Suppressor macrophage treated with lipopolysaccharide for 4 hours (primary cell): Measurements from ENCODE around the gene UCP2.

Source experiments
- DNase-seq: peaks from one replicate; pipeline ENCODE4 v3.0.0-alpha.2; 2020

UCP2 gene

GRCh38 chr11:73969091-73969490 is 13.6 kb downstream of the UCP2 start:
- DNase-seq, result no peak

DNA sequence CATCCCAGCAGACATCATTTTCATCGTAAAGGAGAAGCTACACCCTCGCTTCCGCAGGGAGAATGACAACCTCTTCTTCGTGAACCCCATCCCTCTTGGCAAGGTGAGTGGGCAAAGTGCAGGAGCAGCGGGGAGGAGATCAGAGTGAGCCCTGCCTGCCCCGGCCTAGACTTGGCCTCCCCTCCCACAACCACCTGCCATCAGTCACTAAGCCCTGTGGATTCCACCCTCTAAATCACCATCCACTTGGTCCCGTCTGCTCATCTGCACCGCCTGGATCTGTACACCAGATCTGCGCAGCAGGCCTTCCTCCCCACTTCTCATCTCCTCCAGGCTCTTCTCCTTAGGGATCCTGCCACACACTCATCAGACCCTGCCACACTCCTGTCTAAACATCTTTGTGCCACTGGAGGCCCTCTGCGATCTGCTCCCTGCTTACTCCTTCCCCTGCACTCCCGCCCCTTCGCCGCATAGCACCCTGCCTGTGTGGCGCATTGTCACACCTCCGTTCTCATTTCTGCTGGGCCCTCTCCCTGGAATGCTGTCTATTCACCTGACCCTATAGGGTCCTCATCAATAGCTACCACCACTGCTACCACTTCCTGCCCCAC is 14.2 kb downstream of the UCP2 start:
- no peak for DNase-seq

- no peak for DNase-seq
These were observed 16.9 kb downstream of the UCP2 start for GRCh38 chr11:73965764-73966121.

GRCh38 chr11:73965076-73965763 is 17.4 kb downstream of the UCP2 start:
- DNase-seq, result no peak

- DNase-seq, result no peak
These were observed 18.8 kb downstream of the UCP2 start for GRCh38 chr11:73963861-73964260.

GRCh38 chr11:73962101-73962705 is 20.4 kb downstream of the UCP2 start:
- no peak for DNase-seq

DNA sequence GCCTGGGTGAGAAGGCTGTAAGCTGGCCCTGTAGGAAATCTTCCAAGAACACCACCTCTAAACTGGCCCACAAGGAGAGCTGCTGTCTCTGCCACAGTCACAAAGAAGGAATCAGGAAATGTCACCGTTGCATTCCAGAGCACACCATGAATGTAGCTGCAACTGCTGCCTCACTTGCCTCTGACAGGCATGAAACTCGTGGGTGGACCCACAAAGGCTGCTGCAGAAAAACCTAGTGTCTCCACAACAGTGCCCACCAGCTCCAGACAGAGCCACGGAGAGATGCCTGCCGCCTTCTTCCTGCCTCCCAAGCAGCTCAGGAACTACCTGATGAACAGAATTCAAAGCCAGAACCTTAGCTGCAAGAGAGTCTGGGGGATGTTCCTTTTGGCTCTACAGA is 21.3 kb downstream of the UCP2 start:
- DNase-seq, result no peak

GRCh38 chr11:73958521-73959141 is 24.0 kb downstream of the UCP2 start:
- DNase-seq, result no peak

GRCh38 chr11:73957654-73958361 is 24.8 kb downstream of the UCP2 start:
- no peak for DNase-seq

- DNase-seq, result no peak
These were observed 25.6 kb downstream of the UCP2 start for GRCh38 chr11:73956876-73957653.

DNA sequence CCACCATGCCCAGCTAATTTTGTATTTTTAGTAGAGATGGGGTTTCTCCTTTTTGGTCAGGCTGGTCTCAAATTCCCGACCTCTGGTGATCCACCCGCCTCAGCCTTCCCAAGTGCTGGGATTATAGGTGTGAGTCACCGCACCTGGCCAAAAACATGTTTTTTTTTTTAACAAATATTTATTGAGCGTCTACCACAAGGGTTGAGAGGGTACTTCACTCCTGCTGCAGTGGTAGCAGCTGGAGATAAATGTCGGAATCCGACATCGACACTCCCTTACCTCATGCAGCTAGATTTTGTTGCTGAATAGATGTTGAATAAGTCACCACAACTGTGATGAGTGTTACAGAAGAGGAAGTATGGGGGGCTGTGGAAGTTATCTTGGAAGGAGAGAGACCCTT is 30.8 kb downstream of the UCP2 start:
- DNase-seq, result no peak

GRCh38 chr11:73950869-73951710 is 31.6 kb downstream of the UCP2 start, which contains the start of gene DNAJB13:
TSS of gene DNAJB13 (plus strand) at chr11:73951026. CDS start at chr11:73951070, 44 bp downstream.
- peak; percentile 34 for DNase-seq

- no peak for DNase-seq
These were observed 32.7 kb downstream of the UCP2 start for GRCh38 chr11:73949912-73950311.

DNA sequence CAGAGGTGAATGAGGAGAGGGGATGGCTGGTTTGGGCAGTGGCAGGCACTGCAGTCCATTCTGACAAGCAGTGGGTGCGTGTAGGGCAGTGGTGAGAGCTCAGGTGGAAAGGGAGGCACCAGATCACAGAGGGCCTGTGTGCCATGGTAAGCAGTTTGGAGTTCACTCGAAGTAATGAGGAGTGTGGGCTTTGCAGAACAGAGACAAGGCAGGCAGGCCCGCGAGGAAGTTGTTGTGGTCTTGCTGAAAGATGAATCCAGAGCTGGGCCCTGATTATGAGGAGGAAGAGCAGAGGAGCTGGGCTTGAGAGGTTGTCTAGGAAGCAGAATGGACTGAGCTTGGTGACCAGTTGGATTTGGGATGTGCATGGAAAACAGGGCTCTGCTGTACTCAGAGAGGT is 33.4 kb downstream of the UCP2 start:
- no peak for DNase-seq

GRCh38 chr11:73946798-73947458 is 35.7 kb downstream of the UCP2 start:
- no peak for DNase-seq

DNA sequence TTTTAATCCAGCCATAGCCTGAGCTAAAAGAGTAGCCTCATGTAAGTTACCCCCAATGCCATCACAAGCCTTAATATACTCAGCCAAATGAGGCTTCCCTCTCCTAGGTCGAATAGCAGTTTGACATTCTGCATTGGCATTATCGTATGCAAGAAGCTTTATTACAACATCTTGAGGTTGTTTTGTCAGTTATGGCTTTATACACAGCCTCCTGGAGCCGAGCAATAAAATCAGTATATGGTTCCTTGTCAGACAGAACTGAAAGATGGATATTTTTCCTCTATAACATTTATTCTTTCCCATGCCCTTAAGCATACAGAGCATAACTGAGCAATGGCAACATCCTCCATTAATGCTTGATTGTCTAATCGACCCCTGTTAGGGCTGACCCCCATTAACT is 37.2 kb downstream of the UCP2 start:
- DNase-seq, result no peak

DNA sequence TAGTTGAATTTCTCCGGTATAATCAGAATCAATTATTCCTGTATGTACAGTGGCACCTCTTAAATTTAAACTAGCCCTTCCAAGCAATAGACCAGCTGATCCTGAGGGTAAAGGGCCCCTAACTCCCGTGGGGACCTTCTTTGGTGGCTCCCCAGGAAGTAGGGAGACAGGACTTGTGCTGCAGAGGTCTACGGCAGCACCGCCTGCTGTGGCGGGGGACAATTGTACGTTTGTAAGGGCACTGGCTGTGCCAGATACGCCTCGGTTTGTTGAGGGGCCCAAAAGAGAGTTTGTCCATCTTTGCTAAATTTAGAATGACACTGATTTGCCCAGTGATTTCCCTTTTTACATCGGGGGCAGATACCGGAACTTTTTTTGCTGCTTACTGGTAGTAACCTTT is 37.7 kb downstream of the UCP2 start:
- DNase-seq, result no peak

DNA sequence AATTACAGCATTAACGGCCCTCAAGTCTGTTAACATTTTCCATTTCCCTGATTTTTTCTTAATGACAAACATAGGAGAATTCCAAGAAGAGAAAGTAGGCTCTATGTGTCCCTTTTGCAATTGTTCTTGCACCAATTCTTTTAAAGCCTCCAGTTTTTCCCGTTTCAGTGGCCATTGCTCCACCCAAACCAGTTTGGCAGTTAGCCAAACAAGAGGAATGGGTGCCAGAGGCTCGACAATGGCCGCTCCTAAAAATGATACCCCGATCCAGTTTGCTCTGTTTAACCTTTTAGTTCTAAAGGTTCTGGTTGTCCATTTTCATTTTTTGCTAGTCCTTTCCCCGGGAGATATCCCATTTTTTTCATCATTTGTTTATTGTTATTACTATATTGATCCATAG is 38.6 kb downstream of the UCP2 start:
- DNase-seq, result no peak

DNA sequence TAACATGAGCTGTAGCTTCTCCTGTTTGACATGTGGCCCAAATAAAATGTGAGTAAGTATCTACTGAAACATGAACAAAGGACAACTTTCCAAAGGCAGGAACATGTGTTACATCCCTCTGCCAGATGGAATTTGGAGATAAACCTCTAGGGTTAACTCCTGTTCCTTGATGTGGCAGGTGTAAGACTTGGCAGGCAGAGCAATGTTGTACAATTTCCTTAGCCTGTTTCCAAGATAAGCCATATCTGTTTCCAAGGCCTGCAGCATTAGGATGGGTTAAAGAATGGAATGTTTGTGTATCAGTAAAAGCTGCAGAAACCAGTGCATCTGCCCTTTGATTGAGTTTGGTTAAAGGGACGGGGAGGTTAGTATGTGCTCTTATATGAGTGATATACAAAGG is 40.6 kb downstream of the UCP2 start:
- no peak for DNase-seq

GRCh38 chr11:73940801-73941570 is 41.7 kb downstream of the UCP2 start:
- no peak for DNase-seq
